Measurements from ENCODE around the gene IL4I1.

DNA sequence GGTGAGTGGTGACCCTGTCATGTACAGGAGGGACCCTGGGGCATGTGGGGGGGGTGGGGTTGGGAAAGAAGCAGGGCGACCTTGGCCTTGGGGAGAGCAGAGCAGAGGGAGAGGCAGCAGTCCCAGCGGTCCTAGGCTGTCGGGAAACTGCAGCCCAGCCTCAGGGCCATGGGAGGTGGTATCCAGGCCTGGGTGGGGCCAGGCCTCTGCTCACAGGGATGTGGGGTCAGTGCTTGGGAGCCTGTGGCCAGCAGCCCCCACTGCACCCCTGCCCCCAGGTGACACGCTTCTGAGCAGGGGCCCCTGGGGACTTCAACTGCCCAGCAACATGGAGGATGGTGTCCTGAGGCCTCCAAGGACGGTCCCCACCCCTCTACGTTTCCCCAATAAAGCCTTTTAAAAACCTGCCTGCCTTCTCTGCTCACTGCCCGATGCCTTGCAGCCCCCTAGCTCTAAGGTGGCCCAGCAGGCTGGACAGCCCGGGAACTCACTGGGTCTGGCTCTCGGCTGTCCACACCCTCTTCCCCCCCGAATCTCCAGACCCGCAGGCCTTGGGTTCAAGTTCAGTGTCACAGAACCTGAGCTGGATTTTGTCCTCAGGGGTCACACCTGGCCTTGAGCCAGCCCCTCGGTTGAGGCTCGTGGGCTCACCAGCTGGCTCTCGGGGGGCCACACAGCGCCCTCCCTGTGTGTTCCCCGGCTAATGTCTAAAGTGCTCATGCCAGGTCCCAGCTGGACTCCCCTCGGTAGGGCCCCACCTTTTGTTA is 36.2 kb downstream of the IL4I1 start:
- TF ChIP-seq CTCF (IDR thresholded peaks at IDR 0.05; ENCODE audit: low read depth, low read length, poor library complexity, severe bottlenecking) (no peak), EZH2phosphoT487 (IDR thresholded peaks at IDR 0.05; ENCODE audit: borderline replicate concordance, low read length) (no peak)
